SU-DHL-6 (cell line): ENCODE measurements around the gene SLC8A3.

Experiments
- H2AFZ ChIP-seq: fragments of 200-600 bp; sonication (generic); 2 replicates; pipeline ENCODE4 v1.6.1; 2014; ENCODE audit warnings: low read depth, mild to moderate bottlenecking, moderate library complexity, mixed read lengths, antibody characterized with exemption, low read length; ENCODE audit not compliant: severe bottlenecking
- H3F3A ChIP-seq: fragments of 200-600 bp; shearing (Covaris generic); 2 replicates; pipeline ENCODE4 v1.6.0; 2016; ENCODE audit warnings: antibody characterized with exemption, mild to moderate bottlenecking; ENCODE audit not compliant: insufficient read depth
- H3K27ac ChIP-seq: fragments of 200-600 bp; sonication (generic); 2 replicates; pipeline ENCODE4 v1.5.1; 2016; ENCODE audit warnings: low read depth, mild to moderate bottlenecking, low read length, moderate library complexity, mixed read lengths
- H3K27me3 ChIP-seq: fragments of 200-600 bp; sonication (generic), shearing (Covaris generic); 2 replicates; pipeline ENCODE4 v1.6.0; 2014; ENCODE audit warnings: mild to moderate bottlenecking, low read length
- H3K36me3 ChIP-seq: fragments of 200-600 bp; sonication (generic); 2 replicates; pipeline ENCODE4 v1.6.1; 2014; ENCODE audit warnings: mild to moderate bottlenecking, low read length, mixed read lengths
- H3K4me2 ChIP-seq: fragments of 300-600, 200-600 bp; shearing (Covaris generic), sonication (generic); 2 replicates; pipeline ENCODE4 v1.6.0; 2014; ENCODE audit warnings: low read length, low read depth, mild to moderate bottlenecking; ENCODE audit not compliant: poor library complexity, severe bottlenecking
- H3K4me3 ChIP-seq: fragments of 200-600 bp; sonication (generic); 2 replicates; pipeline ENCODE4 v1.5.1; 2014; ENCODE audit warnings: antibody characterized with exemption, low read length, mild to moderate bottlenecking, mixed read lengths; ENCODE audit not compliant: insufficient read depth, poor library complexity, severe bottlenecking
- H3K79me2 ChIP-seq: fragments of 200-600 bp; sonication (generic); 2 replicates; pipeline ENCODE4 v1.6.1; 2014; ENCODE audit warnings: mild to moderate bottlenecking, low read length, moderate library complexity; ENCODE audit not compliant: insufficient read depth
- H3K9ac ChIP-seq: fragments of 200-600 bp; sonication (generic); 2 replicates; pipeline ENCODE4 v1.7.0; 2014; ENCODE audit warnings: mild to moderate bottlenecking, low read length
- H3K9me2 ChIP-seq: fragments of 200-600 bp; sonication (generic); replicated peaks from 2 replicates; pipeline ENCODE4 v1.6.1; 2014; ENCODE audit warnings: low read length; ENCODE audit not compliant: insufficient read depth
- H3K9me3 ChIP-seq: fragments of 200-600 bp; sonication (generic); 2 replicates; pipeline ENCODE4 v1.6.1; 2014; ENCODE audit warnings: low read length, mixed read lengths; ENCODE audit not compliant: insufficient read depth
- H4K20me1 ChIP-seq: fragments of 200-600 bp; sonication (generic); 2 replicates; pipeline ENCODE4 v1.6.1; 2014; ENCODE audit warnings: low read depth, mild to moderate bottlenecking, antibody characterized with exemption, low read length, moderate library complexity, mixed read lengths
- CTCF ChIP-seq: fragments of 200-600 bp; sonication (generic); IDR thresholded peaks from one replicate; pipeline ENCODE4 v1.5.1; 2017; ENCODE audit warnings: antibody characterized with exemption, mild to moderate bottlenecking, low read length, moderate library complexity; ENCODE audit not compliant: insufficient read depth, poor library complexity, severe bottlenecking
- EZH2phosphoT487 ChIP-seq: fragments of 200-600 bp; sonication (generic), shearing (Covaris generic); conservative IDR thresholded peaks from 2 replicates; pipeline ENCODE4 v1.6.1; 2018; ENCODE audit warnings: mild to moderate bottlenecking, antibody characterized with exemption, low read length, moderate library complexity, mixed read lengths

Gene SLC8A3

GRCh38 chr14:70113211-70113610 is 75.5 kb downstream of the SLC8A3 start:
- Histone ChIP-seq H3K27me3 (no peaks in the 10 kb centered on the region), H3K36me3 (no peaks in the 10 kb centered on the region), H3K9ac (no peak overlapping the region), H2AFZ (no peak overlapping the region), H3K9me2 (no peaks in the 10 kb centered on the region), H3K79me2 (no peaks in the 10 kb centered on the region), H4K20me1 (no peaks in the 10 kb centered on the region), H3K27ac (no peak overlapping the region), H3F3A (no peaks in the 10 kb centered on the region), H3K9me3 (no peaks in the 10 kb centered on the region), H3K4me2 (no peak overlapping the region), H3K4me3 (no peak overlapping the region)
- TF ChIP-seq EZH2phosphoT487 (no peak), CTCF (no peak)

GRCh38 chr14:70108419-70108818 is 80.3 kb downstream of the SLC8A3 start:
- Histone ChIP-seq H4K20me1 (no peaks in the 10 kb centered on the region; the same call in 1 of the 2 replicates), H3K27ac (no peak overlapping the region), H3K9me3 (no peaks in the 10 kb centered on the region), H3F3A (no peaks in the 10 kb centered on the region), H3K79me2 (no peaks in the 10 kb centered on the region), H3K4me2 (no peak overlapping the region), H3K27me3 (no peaks in the 10 kb centered on the region), H2AFZ (no peak overlapping the region), H3K9ac (no peak overlapping the region), H3K4me3 (no peak overlapping the region), H3K36me3 (no peaks in the 10 kb centered on the region), H3K9me2 (no peaks in the 10 kb centered on the region)
- TF ChIP-seq CTCF (no peak), EZH2phosphoT487 (no peak)

- TF ChIP-seq CTCF, result no peak
- TF ChIP-seq EZH2phosphoT487, result no peak
- H3K9me2 ChIP-seq, result no peaks in the 10 kb centered on the region
- no peak overlapping the region for H2AFZ ChIP-seq
- H3K27me3 ChIP-seq, result no peaks in the 10 kb centered on the region
- H3K4me3 ChIP-seq, result no peak overlapping the region
- H3K9me3 ChIP-seq, result no peaks in the 10 kb centered on the region
- H3K36me3 ChIP-seq, result no peaks in the 10 kb centered on the region
- no peak overlapping the region for H3K9ac ChIP-seq
- H3K27ac ChIP-seq, result no peak overlapping the region
- no peak overlapping the region for H3K4me2 ChIP-seq
- no peaks in the 10 kb centered on the region; the same call in 1 of the 2 replicates for H4K20me1 ChIP-seq
- H3F3A ChIP-seq, result no peaks in the 10 kb centered on the region
- H3K79me2 ChIP-seq, result no peaks in the 10 kb centered on the region
These were observed 81.4 kb downstream of the SLC8A3 start for GRCh38 chr14:70107309-70107708.
